GM18507 (cell line): Measurements from ENCODE around the gene DHX8.

Source experiments
- DNase-seq: peaks from one replicate; pipeline ENCODE4 v3.0.0; 2011; ENCODE audit warnings: low read depth; ENCODE audit not compliant: insufficient read length; ENCODE audit errors: extremely low spot score
- FAIRE-seq: peaks from 2 replicates; lab custom pipeline; 2011; peaks lifted over from hg19 to GRCh38; lab: Jason Lieb, UNC

The DHX8 gene

GRCh38 chr17:43543300-43543699, 59.5 kb downstream of the DHX8 start:
- DNase-seq, result no peak
- no peak for FAIRE-seq

GRCh38 chr17:43543771-43544575, 60.2 kb downstream of the DHX8 start:
- FAIRE-seq, result no peak

GRCh38 chr17:43545383-43545632, 61.5 kb downstream of the DHX8 start:
- no peak for FAIRE-seq
- no peak for DNase-seq

More at GRCh38 chr17:43543771-43544575, 60.2 kb downstream of the DHX8 start:
- no peak for DNase-seq

DNA sequence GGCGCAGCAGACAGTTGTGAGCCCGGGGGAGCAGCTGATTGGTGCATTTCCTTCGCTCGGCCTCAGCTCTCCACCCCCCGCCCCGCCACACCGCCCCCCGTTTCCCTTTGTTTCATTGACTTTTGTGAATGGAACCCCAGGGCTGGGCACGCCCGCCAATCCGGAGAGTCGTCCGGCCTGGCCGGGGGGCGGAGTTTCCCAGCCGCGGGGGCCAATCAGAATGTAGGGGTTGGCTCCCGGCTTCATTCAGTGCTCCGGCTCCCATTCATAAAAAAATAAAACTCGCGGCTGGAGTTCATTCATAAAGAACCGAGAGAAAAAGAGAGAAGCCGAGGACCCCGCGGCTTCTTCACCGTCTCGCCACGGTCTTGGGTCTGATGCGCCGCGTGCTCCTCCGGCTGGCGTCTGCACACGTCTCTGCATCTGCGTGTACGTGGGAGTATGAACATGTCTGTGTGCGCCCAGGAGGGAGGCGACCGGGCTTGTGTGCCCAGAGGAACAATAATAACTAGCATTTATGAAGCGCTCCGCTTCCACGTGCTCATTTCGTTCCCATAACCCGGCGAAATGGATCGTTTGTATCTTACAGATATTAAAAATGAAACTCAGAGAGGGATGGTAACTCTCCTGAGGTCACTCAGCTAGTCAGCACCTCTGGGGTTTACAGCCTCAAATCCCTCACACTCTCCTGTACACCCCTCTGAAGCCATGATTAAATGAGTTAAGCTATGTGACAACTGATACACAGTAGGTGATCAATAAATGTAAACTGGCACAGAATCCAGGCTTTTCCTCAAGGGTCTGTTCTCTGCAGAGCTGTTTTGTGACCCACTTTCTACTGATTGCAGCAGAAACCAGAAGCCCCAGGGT, 62.8 kb downstream of the DHX8 start, which contains the start of gene ETV4:
Gene ETV4 (minus strand): TSS at position 22 of the 870 bp plus-strand sequence. CDS start 723 bp downstream, outside the sequence.
- DNase-seq (peak; percentile 95), FAIRE-seq (peak; percentile 94)

- DNase-seq, result no peak
- FAIRE-seq, result no peak
Observed at GRCh38 chr17:43547189-43547550, 63.4 kb downstream of the DHX8 start.

DNA sequence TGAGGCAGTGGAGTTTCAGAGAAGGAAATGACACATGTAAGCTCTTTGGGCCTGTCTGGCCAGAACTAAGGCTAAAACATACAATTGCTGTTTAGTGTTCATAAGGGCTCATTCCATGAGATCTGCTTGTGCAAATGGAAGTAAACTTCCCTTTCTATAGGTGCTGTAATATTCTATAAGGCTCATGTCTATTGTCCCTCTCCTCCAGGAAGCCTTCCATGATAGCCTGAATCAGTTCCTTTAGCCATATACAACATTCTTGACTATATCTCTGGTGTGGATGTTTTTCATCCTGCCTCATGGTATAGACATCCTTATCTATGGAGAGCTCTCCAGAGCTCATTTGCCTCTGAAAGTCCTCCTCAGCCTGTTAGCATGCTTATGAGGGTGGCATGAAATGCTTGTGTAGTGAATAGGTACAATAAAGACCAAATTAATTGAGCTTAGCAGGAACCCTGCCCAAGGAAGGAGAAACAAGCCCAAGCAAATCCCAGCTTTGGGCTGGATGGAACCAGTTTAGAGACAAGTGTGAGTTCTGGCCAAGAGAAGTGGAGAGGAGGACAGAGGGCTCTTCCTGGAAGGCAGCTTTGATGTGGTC, 64.0 kb downstream of the DHX8 start:
- DNase-seq, result no peak
- FAIRE-seq, result no peak

- no peak for FAIRE-seq
- DNase-seq, result no peak
Observed at GRCh38 chr17:43548689-43549379, 65.1 kb downstream of the DHX8 start.

DNA sequence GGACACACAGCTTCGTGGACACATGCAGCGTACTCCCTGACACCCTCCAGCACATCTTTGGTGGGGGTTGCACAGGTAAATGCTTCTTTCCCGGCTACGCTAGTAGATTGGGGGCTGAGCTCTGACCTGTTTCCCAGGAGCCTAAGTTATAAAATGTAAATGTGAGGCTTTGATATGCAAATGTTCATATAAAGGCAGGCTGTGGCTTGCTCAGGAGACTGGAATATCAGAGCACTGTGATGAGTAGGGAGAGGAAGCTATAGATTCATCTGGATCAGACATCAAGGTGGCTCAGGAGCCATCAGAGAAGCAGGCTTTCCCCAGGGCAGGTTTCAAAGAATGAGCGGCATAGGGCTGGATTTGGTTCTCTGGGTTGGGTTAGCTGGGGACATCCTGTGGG, 65.7 kb downstream of the DHX8 start:
- FAIRE-seq, result no peak
- no peak for DNase-seq

- DNase-seq (no peak), FAIRE-seq (no peak)
Observed at GRCh38 chr17:43550754-43551153, 67.0 kb downstream of the DHX8 start.

DNA sequence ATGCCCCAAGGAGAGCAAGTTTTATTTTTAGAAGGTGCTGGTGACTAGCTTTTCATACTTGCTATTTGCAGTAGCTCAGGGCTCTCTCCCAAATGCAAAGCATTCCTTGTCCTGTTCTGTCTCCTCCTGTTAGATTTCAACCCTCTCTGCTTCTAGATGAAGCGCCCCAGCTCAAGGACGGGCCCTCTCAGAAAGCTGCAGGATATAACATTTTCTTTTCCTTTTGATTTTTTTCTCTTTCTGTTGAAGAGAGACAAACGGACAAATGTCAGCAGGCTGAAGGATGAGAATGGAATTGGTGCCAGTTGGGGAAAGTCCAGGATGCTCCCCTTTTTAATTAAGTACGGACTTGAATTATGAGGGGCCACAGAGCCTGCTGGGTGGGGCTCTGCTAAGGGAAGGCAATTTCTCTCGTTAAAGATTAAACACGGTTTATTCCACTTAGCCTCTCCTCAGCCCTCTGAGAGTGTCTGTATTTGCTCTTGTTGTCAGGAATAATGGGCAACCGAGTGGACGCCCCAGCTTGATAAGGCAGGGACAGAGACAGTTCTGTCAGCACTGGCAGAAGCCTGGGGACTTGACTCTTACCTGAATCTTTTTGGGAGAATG, 68.6 kb downstream of the DHX8 start:
- FAIRE-seq (no peak), DNase-seq (no peak)

GRCh38 chr17:43553573-43553972, 69.8 kb downstream of the DHX8 start:
- no peak for DNase-seq
- no peak for FAIRE-seq

DNA sequence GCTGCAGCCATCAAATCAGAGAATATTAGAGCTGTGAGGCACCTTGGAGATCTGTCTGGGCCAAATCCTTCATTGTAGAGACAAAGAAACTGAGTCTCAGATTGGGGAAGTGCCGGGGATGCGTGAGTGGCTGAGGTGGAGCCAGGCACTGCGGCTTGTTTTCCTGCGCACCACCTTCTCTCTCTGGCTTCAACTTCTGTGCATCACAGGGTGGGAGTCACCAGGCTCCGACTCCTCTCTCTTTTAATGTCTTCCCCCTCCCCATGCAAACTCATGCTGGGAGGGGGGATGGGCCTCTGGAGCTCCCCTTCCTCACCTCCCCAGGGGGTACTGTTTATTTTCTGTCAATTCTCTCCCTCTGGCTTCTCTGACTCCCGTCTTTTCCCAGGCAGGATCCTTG, 71.1 kb downstream of the DHX8 start:
- no peak for FAIRE-seq
- DNase-seq, result no peak

- DNase-seq (no peak), FAIRE-seq (no peak)
Observed at GRCh38 chr17:43556292-43556691, 72.5 kb downstream of the DHX8 start.

GRCh38 chr17:43558805-43559160, 75.0 kb downstream of the DHX8 start:
- FAIRE-seq (no peak), DNase-seq (no peak)

- FAIRE-seq, result no peak
- no peak for DNase-seq
Observed at GRCh38 chr17:43559161-43559816, 75.5 kb downstream of the DHX8 start.

DNA sequence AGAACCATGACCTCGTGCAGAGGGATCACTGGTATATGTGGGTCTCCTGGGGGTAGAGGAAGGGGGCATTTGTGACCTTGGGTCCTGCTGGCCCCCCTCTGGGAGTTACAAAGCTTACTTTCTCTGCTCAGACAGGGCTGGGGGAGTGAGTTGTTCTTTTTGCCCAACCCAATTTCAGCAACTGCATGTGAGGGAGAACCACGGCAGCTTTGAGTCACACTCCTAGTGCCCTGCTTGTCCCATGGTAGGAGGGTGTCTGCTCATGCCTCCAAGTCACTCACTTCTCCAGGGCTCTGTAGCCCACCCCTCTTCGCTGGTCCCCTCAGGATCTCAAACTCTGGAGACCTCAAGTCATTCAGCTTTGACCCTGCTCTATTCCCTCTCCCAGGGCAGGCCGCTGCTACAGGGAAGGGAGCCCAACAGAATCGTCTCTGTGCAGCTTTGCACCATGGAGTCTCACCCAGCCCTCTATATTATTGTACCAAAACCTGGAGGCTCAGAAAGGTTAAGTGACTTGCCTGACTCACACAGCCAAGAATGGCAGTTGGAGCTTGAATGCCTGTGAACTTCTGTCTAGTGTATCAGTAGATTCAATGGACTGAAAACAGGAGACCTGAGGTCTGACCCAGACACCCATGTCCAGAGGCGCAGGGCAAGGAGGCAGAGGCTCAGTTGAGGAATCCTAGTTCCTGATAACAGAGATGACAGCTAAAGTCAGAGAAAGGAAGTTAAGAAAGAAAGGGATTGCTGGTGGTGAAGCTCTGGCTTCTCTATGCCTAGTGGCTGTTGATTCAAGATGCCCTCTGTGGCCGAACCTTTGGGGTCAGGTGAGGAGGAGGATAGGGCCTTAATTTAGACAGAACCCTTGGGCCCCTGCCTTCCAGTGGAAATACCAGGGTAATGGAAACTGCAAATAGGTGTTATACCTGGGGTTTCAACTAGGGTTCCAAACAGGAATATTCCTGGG, 77.0 kb downstream of the DHX8 start:
- no peak for DNase-seq
- no peak for FAIRE-seq

- DNase-seq (no peak), FAIRE-seq (no peak)
Observed at GRCh38 chr17:43562679-43563599, 79.2 kb downstream of the DHX8 start.
